ENCODE results near the gene ACSM5.
"Not testable (repeated sequence)": the region's sequence is repeated elsewhere in the genome, so short reads cannot be mapped to it uniquely, and the experiment has no call there.

Gene ACSM5

GRCh38 chr16:20441191-20441590, 31.9 kb downstream of the ACSM5 start:
- Histone ChIP-seq H3K4me3 (ENCODE audit: low read depth in 1 of 5, low read length in 5 of 5) (no peak overlapping the region), H3K9ac (ENCODE audit: low read length in 5 of 5) (no peak overlapping the region), H3K4me1 (ENCODE audit: control insufficient read depth in 5 of 5, insufficient read depth in 5 of 5, low read length in 5 of 5) (peaks cover 0 to 16% (median 15%) of the 10 kb centered on the region in 5 donors), H3K36me3 (ENCODE audit: control insufficient read depth in 5 of 5, insufficient read depth in 5 of 5, low read length in 5 of 5) (peaks cover 0 to 3% (median 0%) of the 10 kb centered on the region in 5 donors), H3K27ac (ENCODE audit: low read depth, low read length) (no peak overlapping the region), H3K27me3 (ENCODE audit: control insufficient read depth in 5 of 5, insufficient read depth in 4 of 5, low read length in 5 of 5) (no peaks in the 10 kb centered on the region), H3K9me3 (ENCODE audit: control insufficient read depth in 5 of 5, low read length in 5 of 5) (no peaks in the 10 kb centered on the region)

GRCh38 chr16:20441859-20442258, 32.5 kb downstream of the ACSM5 start:
- H3K9ac ChIP-seq (ENCODE audit: low read length in 5 of 5); H3K4me3 ChIP-seq (ENCODE audit: low read depth in 1 of 5, low read length in 5 of 5); H3K27me3 ChIP-seq (ENCODE audit: control insufficient read depth in 5 of 5, insufficient read depth in 4 of 5, low read length in 5 of 5); H3K9me3 ChIP-seq (ENCODE audit: control insufficient read depth in 5 of 5, low read length in 5 of 5); H3K27ac ChIP-seq (ENCODE audit: low read depth, low read length); H3K36me3 ChIP-seq (ENCODE audit: control insufficient read depth in 5 of 5, insufficient read depth in 5 of 5, low read length in 5 of 5): not testable (repeated sequence)
- H3K4me1 ChIP-seq (ENCODE audit: control insufficient read depth in 5 of 5, insufficient read depth in 5 of 5, low read length in 5 of 5): peaks cover 0 to 16% (median 15%) of the 10 kb centered on the region in 5 donors

- H3K9me3 ChIP-seq (ENCODE audit: control insufficient read depth in 5 of 5, low read length in 5 of 5); H3K4me3 ChIP-seq (ENCODE audit: low read depth in 1 of 5, low read length in 5 of 5); H3K27ac ChIP-seq (ENCODE audit: low read depth, low read length); H3K36me3 ChIP-seq (ENCODE audit: control insufficient read depth in 5 of 5, insufficient read depth in 5 of 5, low read length in 5 of 5); H3K4me1 ChIP-seq (ENCODE audit: control insufficient read depth in 5 of 5, insufficient read depth in 5 of 5, low read length in 5 of 5); H3K9ac ChIP-seq (ENCODE audit: low read length in 5 of 5); H3K27me3 ChIP-seq (ENCODE audit: control insufficient read depth in 5 of 5, insufficient read depth in 4 of 5, low read length in 5 of 5): not testable (repeated sequence)
These were observed 37.5 kb downstream of the ACSM5 start for GRCh38 chr16:20446652-20447393.

- H3K9me3 ChIP-seq (ENCODE audit: control insufficient read depth in 5 of 5, low read length in 5 of 5); H3K4me1 ChIP-seq (ENCODE audit: control insufficient read depth in 5 of 5, insufficient read depth in 5 of 5, low read length in 5 of 5); H3K4me3 ChIP-seq (ENCODE audit: low read depth in 1 of 5, low read length in 5 of 5); H3K27me3 ChIP-seq (ENCODE audit: control insufficient read depth in 5 of 5, insufficient read depth in 4 of 5, low read length in 5 of 5); H3K36me3 ChIP-seq (ENCODE audit: control insufficient read depth in 5 of 5, insufficient read depth in 5 of 5, low read length in 5 of 5); H3K9ac ChIP-seq (ENCODE audit: low read length in 5 of 5); H3K27ac ChIP-seq (ENCODE audit: low read depth, low read length): not testable (repeated sequence)
These were observed 42.0 kb downstream of the ACSM5 start, which contains the start of gene ACSM2A for GRCh38 chr16:20451364-20451763. Gene ACSM2A (plus strand): TSS chr16:20451521. CDS start chr16:20460115, 8,594 bp downstream.

- not testable (repeated sequence) for H3K9ac ChIP-seq (ENCODE audit: low read length in 5 of 5); H3K4me3 ChIP-seq (ENCODE audit: low read depth in 1 of 5, low read length in 5 of 5); H3K27me3 ChIP-seq (ENCODE audit: control insufficient read depth in 5 of 5, insufficient read depth in 4 of 5, low read length in 5 of 5); H3K4me1 ChIP-seq (ENCODE audit: control insufficient read depth in 5 of 5, insufficient read depth in 5 of 5, low read length in 5 of 5); H3K9me3 ChIP-seq (ENCODE audit: control insufficient read depth in 5 of 5, low read length in 5 of 5); H3K27ac ChIP-seq (ENCODE audit: low read depth, low read length); H3K36me3 ChIP-seq (ENCODE audit: control insufficient read depth in 5 of 5, insufficient read depth in 5 of 5, low read length in 5 of 5)
These were observed 44.3 kb downstream of the ACSM5 start for GRCh38 chr16:20453633-20454032.

- not testable (repeated sequence) for H3K9me3 ChIP-seq (ENCODE audit: control insufficient read depth in 5 of 5, low read length in 5 of 5); H3K27ac ChIP-seq (ENCODE audit: low read depth, low read length); H3K36me3 ChIP-seq (ENCODE audit: control insufficient read depth in 5 of 5, insufficient read depth in 5 of 5, low read length in 5 of 5); H3K4me1 ChIP-seq (ENCODE audit: control insufficient read depth in 5 of 5, insufficient read depth in 5 of 5, low read length in 5 of 5); H3K27me3 ChIP-seq (ENCODE audit: control insufficient read depth in 5 of 5, insufficient read depth in 4 of 5, low read length in 5 of 5); H3K4me3 ChIP-seq (ENCODE audit: low read depth in 1 of 5, low read length in 5 of 5); H3K9ac ChIP-seq (ENCODE audit: low read length in 5 of 5)
These were observed 49.9 kb downstream of the ACSM5 start for GRCh38 chr16:20459227-20459626.

- H3K27me3 ChIP-seq (ENCODE audit: control insufficient read depth in 5 of 5, insufficient read depth in 4 of 5, low read length in 5 of 5); H3K36me3 ChIP-seq (ENCODE audit: control insufficient read depth in 5 of 5, insufficient read depth in 5 of 5, low read length in 5 of 5); H3K9me3 ChIP-seq (ENCODE audit: control insufficient read depth in 5 of 5, low read length in 5 of 5): not testable (repeated sequence)
These were observed 51.0 kb downstream of the ACSM5 start for GRCh38 chr16:20460313-20460712.

GRCh38 chr16:20468954-20469353, 59.6 kb downstream of the ACSM5 start:
- not testable (repeated sequence) for H3K4me3 ChIP-seq (ENCODE audit: low read depth in 1 of 5, low read length in 5 of 5); H3K9ac ChIP-seq (ENCODE audit: low read length in 5 of 5); H3K4me1 ChIP-seq (ENCODE audit: control insufficient read depth in 5 of 5, insufficient read depth in 5 of 5, low read length in 5 of 5); H3K27ac ChIP-seq (ENCODE audit: low read depth, low read length); H3K9me3 ChIP-seq (ENCODE audit: control insufficient read depth in 5 of 5, low read length in 5 of 5); H3K36me3 ChIP-seq (ENCODE audit: control insufficient read depth in 5 of 5, insufficient read depth in 5 of 5, low read length in 5 of 5); H3K27me3 ChIP-seq (ENCODE audit: control insufficient read depth in 5 of 5, insufficient read depth in 4 of 5, low read length in 5 of 5)

More at GRCh38 chr16:20460313-20460712, 51.0 kb downstream of the ACSM5 start:
- H3K4me1 ChIP-seq (ENCODE audit: control insufficient read depth in 5 of 5, insufficient read depth in 5 of 5, low read length in 5 of 5); H3K4me3 ChIP-seq (ENCODE audit: low read depth in 1 of 5, low read length in 5 of 5); H3K27ac ChIP-seq (ENCODE audit: low read depth, low read length); H3K9ac ChIP-seq (ENCODE audit: low read length in 5 of 5): not testable (repeated sequence)

GRCh38 chr16:20469930-20470329, 60.6 kb downstream of the ACSM5 start:
- H3K9ac ChIP-seq (ENCODE audit: low read length in 5 of 5); H3K27ac ChIP-seq (ENCODE audit: low read depth, low read length); H3K27me3 ChIP-seq (ENCODE audit: control insufficient read depth in 5 of 5, insufficient read depth in 4 of 5, low read length in 5 of 5); H3K36me3 ChIP-seq (ENCODE audit: control insufficient read depth in 5 of 5, insufficient read depth in 5 of 5, low read length in 5 of 5); H3K4me1 ChIP-seq (ENCODE audit: control insufficient read depth in 5 of 5, insufficient read depth in 5 of 5, low read length in 5 of 5); H3K4me3 ChIP-seq (ENCODE audit: low read depth in 1 of 5, low read length in 5 of 5); H3K9me3 ChIP-seq (ENCODE audit: control insufficient read depth in 5 of 5, low read length in 5 of 5): not testable (repeated sequence)

- H3K36me3 ChIP-seq (ENCODE audit: control insufficient read depth in 5 of 5, insufficient read depth in 5 of 5, low read length in 5 of 5); H3K9ac ChIP-seq (ENCODE audit: low read length in 5 of 5): not testable (repeated sequence)
These were observed 61.4 kb downstream of the ACSM5 start for GRCh38 chr16:20470732-20471131.

More at GRCh38 chr16:20470732-20471131, 61.4 kb downstream of the ACSM5 start:
- not testable (repeated sequence) for H3K4me3 ChIP-seq (ENCODE audit: low read depth in 1 of 5, low read length in 5 of 5); H3K27ac ChIP-seq (ENCODE audit: low read depth, low read length); H3K4me1 ChIP-seq (ENCODE audit: control insufficient read depth in 5 of 5, insufficient read depth in 5 of 5, low read length in 5 of 5); H3K9me3 ChIP-seq (ENCODE audit: control insufficient read depth in 5 of 5, low read length in 5 of 5); H3K27me3 ChIP-seq (ENCODE audit: control insufficient read depth in 5 of 5, insufficient read depth in 4 of 5, low read length in 5 of 5)

Measured in subcutaneous abdominal adipose tissue (tissue), 5 donors.